Measurements from ENCODE around the gene NEUROD2. TPM values are rescaled to one million over a fixed set of nuclear protein-coding genes. Genes with fewer than 3 reads are reported as not detected.
"Not testable (repeated sequence)": the region's sequence is repeated elsewhere in the genome, so short reads cannot be mapped to it uniquely, and the experiment has no call there.

NEUROD2 gene
- total RNA-seq, 1 donor from 2014 or later, result not detected

- no peaks in the 10 kb centered on the region for H3K36me3 Mint-ChIP-seq (ENCODE audit: low read depth)
- DNase-seq (ENCODE audit: low spot score), result no peak
- H3K9me3 Mint-ChIP-seq, result no peaks in the 10 kb centered on the region
- H3K4me3 Mint-ChIP-seq (ENCODE audit: low read depth), result no peak overlapping the region
- H3K4me1 Mint-ChIP-seq (ENCODE audit: low read depth), result peaks cover 2% of the 10 kb centered on the region
- no peak overlapping the region for H3K27ac Mint-ChIP-seq
- peaks cover 55% of the 10 kb centered on the region for H3K27me3 Mint-ChIP-seq (ENCODE audit: low read depth)
- intact Hi-C loops (cut with micrococcal nuclease), result no loop called here
Observed at GRCh38 chr17:39593371-39593770, 14.3 kb downstream of the NEUROD2 start.

GRCh38 chr17:39591958-39592954 is 15.5 kb downstream of the NEUROD2 start:
- H3K27me3 Mint-ChIP-seq (ENCODE audit: low read depth), result peaks cover 47% of the 10 kb centered on the region
- intact Hi-C loops (cut with micrococcal nuclease), result no loop called here

DNA sequence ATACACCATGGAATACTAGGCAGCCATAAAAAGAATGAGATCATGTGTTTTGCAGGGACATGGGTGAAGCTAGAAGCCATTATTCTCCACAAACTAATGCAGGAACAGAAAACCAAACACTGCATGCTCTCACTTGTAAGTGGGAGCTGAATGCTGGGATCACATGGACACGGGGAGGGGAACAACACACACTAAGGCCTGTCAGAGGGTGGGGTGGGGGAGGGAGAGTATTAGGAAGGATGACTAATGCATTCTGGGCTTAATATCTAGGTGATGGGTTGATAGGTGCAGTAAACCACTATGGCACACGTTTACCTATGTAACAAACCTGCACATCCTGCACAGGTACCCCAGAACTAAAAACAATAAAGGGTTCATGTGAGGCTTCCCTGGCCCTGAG is 17.5 kb downstream of the NEUROD2 start:
- intact Hi-C loops (cut with micrococcal nuclease); H3K4me3 Mint-ChIP-seq (ENCODE audit: low read depth); DNase-seq (ENCODE audit: low spot score); H3K27ac Mint-ChIP-seq; H3K9me3 Mint-ChIP-seq; H3K36me3 Mint-ChIP-seq (ENCODE audit: low read depth); H3K4me1 Mint-ChIP-seq (ENCODE audit: low read depth): not testable (repeated sequence)
- H3K27me3 Mint-ChIP-seq (ENCODE audit: low read depth), result peaks cover 28% of the 10 kb centered on the region

More at GRCh38 chr17:39591958-39592954, 15.5 kb downstream of the NEUROD2 start:
- Mint-ChIP-seq H3K9me3 (no peaks in the 10 kb centered on the region), H3K27ac (no peak overlapping the region), H3K4me1 (ENCODE audit: low read depth) (no peaks in the 10 kb centered on the region), H3K36me3 (ENCODE audit: low read depth) (no peaks in the 10 kb centered on the region), H3K4me3 (ENCODE audit: low read depth) (no peak overlapping the region)
- DNase-seq (ENCODE audit: low spot score), result no peak

DNA sequence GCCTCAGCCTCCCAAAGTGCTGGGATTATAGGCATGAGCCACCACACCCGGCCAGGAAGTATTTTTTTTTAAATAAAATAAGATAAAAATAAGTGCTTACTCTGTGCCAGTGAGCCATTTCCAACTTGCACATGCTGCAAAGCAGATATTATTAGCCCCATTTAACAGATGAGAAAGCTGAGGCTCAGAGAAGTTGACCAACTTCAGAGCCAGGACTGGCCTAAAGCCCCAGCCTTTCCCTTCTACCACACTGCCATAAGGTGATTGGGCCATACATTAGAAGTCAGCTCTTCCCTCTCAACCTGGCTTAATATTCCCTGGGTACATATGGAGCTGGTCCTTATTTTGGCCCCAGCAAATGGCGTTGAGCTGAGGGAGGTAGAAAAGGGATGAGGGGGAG is 25.1 kb downstream of the NEUROD2 start:
- Mint-ChIP-seq H3K9me3 (no peaks in the 10 kb centered on the region), H3K36me3 (ENCODE audit: low read depth) (no peaks in the 10 kb centered on the region), H3K27ac (no peak overlapping the region), H3K4me3 (ENCODE audit: low read depth) (no peak overlapping the region), H3K4me1 (ENCODE audit: low read depth) (no peaks in the 10 kb centered on the region), H3K27me3 (ENCODE audit: low read depth) (no peaks in the 10 kb centered on the region)
- no peak for DNase-seq (ENCODE audit: low spot score)
- intact Hi-C loops (cut with micrococcal nuclease), result no loop called here

DNA sequence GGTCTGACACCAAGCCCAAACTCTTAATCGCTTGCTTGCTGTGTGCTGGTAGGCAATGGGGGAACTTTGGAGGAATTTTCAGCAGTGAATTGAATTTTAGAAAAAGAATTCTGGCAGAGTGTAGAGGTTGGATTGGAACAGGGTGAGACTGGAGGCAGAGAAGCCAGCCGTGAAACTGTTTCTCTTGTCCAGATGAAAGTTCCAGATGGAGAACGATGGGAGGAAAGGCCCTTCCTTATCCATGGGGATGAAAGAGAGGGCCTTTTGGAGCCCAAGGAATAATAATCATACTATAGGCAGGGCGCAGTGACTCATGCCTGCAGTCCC is 26.0 kb downstream of the NEUROD2 start:
- Mint-ChIP-seq H3K36me3 (ENCODE audit: low read depth) (no peaks in the 10 kb centered on the region), H3K27me3 (ENCODE audit: low read depth) (no peaks in the 10 kb centered on the region), H3K9me3 (no peaks in the 10 kb centered on the region), H3K4me3 (ENCODE audit: low read depth) (no peak overlapping the region), H3K4me1 (ENCODE audit: low read depth) (no peaks in the 10 kb centered on the region), H3K27ac (no peak overlapping the region)
- intact Hi-C loops (cut with micrococcal nuclease), result no loop called here
- no peak for DNase-seq (ENCODE audit: low spot score)

DNA sequence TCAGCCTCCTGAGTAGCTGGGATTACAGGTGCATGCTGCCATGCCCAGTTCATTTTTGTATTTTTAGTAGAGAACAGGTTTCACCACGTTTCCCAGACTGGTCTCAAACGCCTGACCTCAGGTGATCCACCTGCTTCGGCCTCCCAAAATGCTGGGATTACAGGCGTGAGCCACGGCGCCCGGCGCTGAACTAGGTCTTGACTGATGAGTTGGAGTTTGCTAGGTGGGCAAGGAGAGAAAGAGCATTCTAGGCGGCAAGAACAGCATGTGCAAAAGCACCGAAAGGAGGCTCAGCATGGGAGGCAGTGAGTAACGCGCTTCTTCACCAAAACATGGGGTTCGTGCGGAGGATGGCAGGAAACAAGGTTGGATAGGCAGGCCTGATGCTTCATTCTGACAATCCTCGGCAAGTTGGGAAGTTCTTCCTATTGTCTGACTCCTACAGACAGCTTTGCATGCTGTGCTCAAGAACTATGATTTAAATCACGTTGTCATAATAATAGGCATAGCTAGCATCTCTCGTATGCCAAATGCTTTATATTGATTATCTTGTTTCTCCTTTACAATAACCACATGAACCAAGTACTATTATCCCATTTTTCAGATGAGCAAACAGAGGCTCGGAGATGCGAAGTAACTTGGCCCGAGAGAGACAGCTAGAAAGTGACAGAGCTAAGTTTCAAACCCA is 26.5 kb downstream of the NEUROD2 start:
- Mint-ChIP-seq H3K9me3 (no peaks in the 10 kb centered on the region), H3K27me3 (ENCODE audit: low read depth) (no peaks in the 10 kb centered on the region), H3K36me3 (ENCODE audit: low read depth) (no peaks in the 10 kb centered on the region), H3K4me3 (ENCODE audit: low read depth) (no peak overlapping the region), H3K27ac (no peak overlapping the region), H3K4me1 (ENCODE audit: low read depth) (no peaks in the 10 kb centered on the region)
- intact Hi-C loops (cut with micrococcal nuclease), result no loop called here
- DNase-seq (ENCODE audit: low spot score), result no peak

DNA sequence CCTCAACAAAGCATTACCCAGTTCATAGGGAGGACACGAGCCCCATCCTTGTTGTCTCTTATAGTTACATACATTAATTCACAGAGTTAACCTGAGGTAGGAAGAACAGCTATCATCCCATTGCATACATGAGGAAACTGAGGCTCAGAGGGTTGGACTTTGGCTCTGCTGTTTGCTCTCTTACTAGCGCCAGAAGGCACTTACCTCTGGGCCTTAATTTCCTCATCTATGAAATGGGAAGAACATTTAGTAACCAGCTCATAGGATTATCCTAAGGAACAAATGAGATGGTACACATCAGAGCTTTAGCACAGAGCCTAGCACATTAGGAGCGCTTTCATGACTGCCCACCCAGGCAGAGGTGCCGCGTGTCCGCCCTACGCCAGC is 27.6 kb downstream of the NEUROD2 start:
- no peaks in the 10 kb centered on the region for H3K9me3 Mint-ChIP-seq
- H3K36me3 Mint-ChIP-seq (ENCODE audit: low read depth), result no peaks in the 10 kb centered on the region
- intact Hi-C loops (cut with micrococcal nuclease), result no loop called here
- H3K27me3 Mint-ChIP-seq (ENCODE audit: low read depth), result peaks cover 3% of the 10 kb centered on the region
- no peak for DNase-seq (ENCODE audit: low spot score)
- H3K4me3 Mint-ChIP-seq (ENCODE audit: low read depth), result no peak overlapping the region
- H3K27ac Mint-ChIP-seq, result no peak overlapping the region
- H3K4me1 Mint-ChIP-seq (ENCODE audit: low read depth), result no peaks in the 10 kb centered on the region

GRCh38 chr17:39579318-39580081 is 28.2 kb downstream of the NEUROD2 start:
- Mint-ChIP-seq H3K27me3 (ENCODE audit: low read depth) (peaks cover 7% of the 10 kb centered on the region), H3K36me3 (ENCODE audit: low read depth) (no peaks in the 10 kb centered on the region), H3K4me3 (ENCODE audit: low read depth) (no peak overlapping the region), H3K27ac (no peak overlapping the region), H3K4me1 (ENCODE audit: low read depth) (no peaks in the 10 kb centered on the region), H3K9me3 (no peaks in the 10 kb centered on the region)
- DNase-seq (ENCODE audit: low spot score), result no peak
- intact Hi-C loops (cut with micrococcal nuclease), result no loop called here

DNA sequence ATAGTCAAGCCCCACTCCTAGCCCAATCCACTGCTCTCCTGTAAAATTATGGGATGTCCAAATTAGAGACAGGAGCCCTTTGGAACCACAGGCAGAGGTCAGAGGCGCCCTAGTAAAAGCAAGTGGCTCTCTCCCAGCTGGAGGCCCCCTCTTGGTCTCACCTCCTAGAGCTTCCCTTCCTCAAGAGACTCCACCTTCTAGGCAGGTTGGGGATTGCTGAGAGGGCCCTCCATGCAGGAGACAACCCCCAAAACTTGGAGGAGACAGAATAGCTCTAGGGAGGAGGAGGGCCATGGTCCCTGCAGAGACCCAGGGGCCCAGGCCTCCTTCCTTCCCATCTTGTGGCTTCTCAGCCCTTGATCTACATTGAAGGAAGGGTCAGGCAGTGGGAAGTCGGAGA is 29.4 kb downstream of the NEUROD2 start:
- Mint-ChIP-seq H3K4me1 (ENCODE audit: low read depth) (peaks cover 2% of the 10 kb centered on the region), H3K27ac (no peak overlapping the region), H3K9me3 (no peaks in the 10 kb centered on the region), H3K36me3 (ENCODE audit: low read depth) (no peaks in the 10 kb centered on the region), H3K4me3 (ENCODE audit: low read depth) (no peak overlapping the region), H3K27me3 (ENCODE audit: low read depth) (peaks cover 11% of the 10 kb centered on the region)
- no peak for DNase-seq (ENCODE audit: low spot score)
- intact Hi-C loops (cut with micrococcal nuclease), result no loop called here

- Mint-ChIP-seq H3K4me1 (ENCODE audit: low read depth) (peaks cover 2% of the 10 kb centered on the region), H3K36me3 (ENCODE audit: low read depth) (peaks cover 14% of the 10 kb centered on the region), H3K4me3 (ENCODE audit: low read depth) (no peak overlapping the region), H3K27me3 (ENCODE audit: low read depth) (peaks cover 11% of the 10 kb centered on the region), H3K27ac (no peak overlapping the region), H3K9me3 (peaks cover 5% of the 10 kb centered on the region)
- intact Hi-C loops (cut with micrococcal nuclease), result no loop called here
- no peak for DNase-seq (ENCODE audit: low spot score)
Observed at GRCh38 chr17:39576187-39576586, 31.5 kb downstream of the NEUROD2 start.

DNA sequence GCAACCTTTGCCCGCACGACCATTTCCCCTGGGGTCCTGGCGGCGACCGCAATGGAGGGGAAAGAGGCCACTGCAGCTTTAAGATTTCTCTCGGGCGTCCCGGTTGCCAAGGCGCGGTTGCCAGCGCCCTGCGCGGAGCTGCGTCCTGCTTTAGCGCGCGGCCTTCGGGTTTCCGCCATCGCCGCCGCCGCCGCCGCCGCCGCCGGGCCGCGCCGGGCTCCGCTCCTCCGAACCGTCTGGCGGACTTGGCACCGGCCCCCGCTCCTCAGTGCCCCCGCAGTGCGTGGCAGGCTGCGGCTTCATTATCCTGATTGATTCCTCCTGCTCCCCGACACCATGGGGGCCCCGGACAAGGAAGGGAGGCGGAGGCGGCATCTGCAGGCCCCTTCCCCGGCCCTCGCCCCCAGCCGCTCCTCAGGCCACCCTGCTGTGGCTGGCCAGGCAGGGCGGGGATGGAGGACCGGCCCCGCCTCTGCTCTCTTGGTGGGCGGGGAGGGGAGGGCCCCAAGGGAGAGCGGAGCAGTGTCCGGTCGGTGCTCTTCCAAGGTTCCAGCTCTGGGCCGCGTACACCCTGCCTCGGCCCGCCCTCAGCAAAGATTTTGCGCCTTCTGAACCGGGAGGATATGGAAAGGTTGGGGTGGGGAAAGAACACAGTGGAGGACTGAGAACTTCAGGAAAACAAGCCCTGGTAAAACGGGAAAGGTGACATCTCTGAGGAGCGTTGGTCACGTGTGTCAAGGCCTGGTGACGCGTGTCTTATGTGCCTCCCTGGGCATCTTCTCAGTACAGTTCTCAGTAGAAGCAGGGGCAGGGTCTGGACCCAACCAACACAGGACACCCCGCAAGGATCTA is 34.0 kb downstream of the NEUROD2 start:
- Mint-ChIP-seq H3K4me1 (ENCODE audit: low read depth) (peaks cover 2% of the 10 kb centered on the region), H3K36me3 (ENCODE audit: low read depth) (peaks cover 36% of the 10 kb centered on the region), H3K27ac (peak overlapping the region; percentile 71), H3K9me3 (peaks cover 9% of the 10 kb centered on the region), H3K4me3 (ENCODE audit: low read depth) (peak overlapping the region; percentile 85), H3K27me3 (ENCODE audit: low read depth) (peaks cover 11% of the 10 kb centered on the region)
- peak; percentile 34 for DNase-seq (ENCODE audit: low spot score)
- intact Hi-C loops (cut with micrococcal nuclease), result no loop called here

DNA sequence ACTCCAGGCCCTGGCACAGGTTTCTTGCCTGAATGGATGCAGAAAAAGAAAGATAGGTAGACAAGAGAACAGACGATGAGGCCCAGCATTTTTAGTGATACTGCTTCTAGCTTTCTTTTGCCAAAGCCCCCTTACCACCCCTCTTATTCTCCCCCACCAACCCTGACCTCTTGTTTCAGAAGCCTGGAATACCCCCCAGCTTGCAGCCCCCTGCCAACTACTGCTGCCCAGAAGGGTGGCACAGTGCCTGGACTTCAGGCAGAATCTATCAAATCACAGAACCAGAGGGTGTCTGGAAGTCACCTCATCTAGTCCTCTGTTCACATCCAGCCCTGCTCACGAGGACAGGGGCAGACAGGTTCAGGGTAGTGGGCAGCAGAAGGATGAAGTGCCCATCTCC is 35.6 kb downstream of the NEUROD2 start:
- no peak overlapping the region for H3K27ac Mint-ChIP-seq
- peaks cover 2% of the 10 kb centered on the region for H3K4me1 Mint-ChIP-seq (ENCODE audit: low read depth)
- peaks cover 9% of the 10 kb centered on the region for H3K9me3 Mint-ChIP-seq
- H3K36me3 Mint-ChIP-seq (ENCODE audit: low read depth), result peaks cover 42% of the 10 kb centered on the region
- intact Hi-C loops (cut with micrococcal nuclease), result no loop called here
- H3K4me3 Mint-ChIP-seq (ENCODE audit: low read depth), result no peak overlapping the region
- peaks cover 11% of the 10 kb centered on the region for H3K27me3 Mint-ChIP-seq (ENCODE audit: low read depth)
- DNase-seq (ENCODE audit: low spot score), result no peak
